HG03342 (cell line): Measurements from ENCODE around the gene STRN.
"Not testable (repeated sequence)": the region's sequence is repeated elsewhere in the genome, so short reads cannot be mapped to it uniquely, and the experiment has no call there.

Source experiments
- ATAC-seq: cut with Tn5 transposase; IDR thresholded peaks from one replicate; pipeline ENCODE4 v1.9.1; 2021; ENCODE audit warnings: mild to moderate bottlenecking, moderate library complexity; ENCODE audit not compliant: unreplicated experiment

STRN gene

GRCh38 chr2:36963734-36964133 lies 2.6 kb downstream of the STRN start:
- no peak for ATAC-seq

GRCh38 chr2:36963106-36963505 lies 3.2 kb downstream of the STRN start:
- ATAC-seq: no peak

- no peak for ATAC-seq
Measured at GRCh38 chr2:36960773-36961172, 5.6 kb downstream of the STRN start.

GRCh38 chr2:36960005-36960675 lies 6.2 kb downstream of the STRN start:
- no peak for ATAC-seq

GRCh38 chr2:36954977-36955607 lies 11.2 kb downstream of the STRN start:
- no peak for ATAC-seq

- no peak for ATAC-seq
Measured at GRCh38 chr2:36952748-36953197, 13.6 kb downstream of the STRN start.

GRCh38 chr2:36951574-36951973 lies 14.8 kb downstream of the STRN start:
- no peak for ATAC-seq

- ATAC-seq: no peak
Measured at GRCh38 chr2:36951027-36951518, 15.3 kb downstream of the STRN start.

GRCh38 chr2:36949845-36950244 lies 16.5 kb downstream of the STRN start:
- no peak for ATAC-seq

- not testable (repeated sequence) for ATAC-seq
Measured at GRCh38 chr2:36945240-36945639, 21.1 kb downstream of the STRN start.

- ATAC-seq: no peak
Measured at GRCh38 chr2:36941867-36942266, 24.5 kb downstream of the STRN start.

- not testable (repeated sequence) for ATAC-seq
Measured at GRCh38 chr2:36936526-36936925, 29.8 kb downstream of the STRN start.

GRCh38 chr2:36931688-36932087 lies 34.6 kb downstream of the STRN start:
- not testable (repeated sequence) for ATAC-seq

GRCh38 chr2:36930787-36931410 lies 35.4 kb downstream of the STRN start:
- not testable (repeated sequence) for ATAC-seq

GRCh38 chr2:36926175-36927132 lies 39.9 kb downstream of the STRN start:
- not testable (repeated sequence) for ATAC-seq

- not testable (repeated sequence) for ATAC-seq
Measured at GRCh38 chr2:36922629-36923028, 43.7 kb downstream of the STRN start.

GRCh38 chr2:36921984-36922383 lies 44.4 kb downstream of the STRN start:
- no peak for ATAC-seq

- ATAC-seq: no peak
Measured at GRCh38 chr2:36919041-36919837, 47.1 kb downstream of the STRN start.

GRCh38 chr2:36918307-36918706 lies 48.0 kb downstream of the STRN start:
- no peak for ATAC-seq

GRCh38 chr2:36915627-36916026 lies 50.7 kb downstream of the STRN start:
- ATAC-seq: no peak
